GM19328 (cell line): ENCODE measurements around the gene PCDHGC3.
"Not testable (repeated sequence)": the region's sequence is repeated elsewhere in the genome, so short reads cannot be mapped to it uniquely, and the experiment has no call there.

Source experiments
- ATAC-seq: cut with Tn5 transposase; IDR thresholded peaks from one replicate; pipeline ENCODE4 v1.9.1; 2021; ENCODE audit warnings: mild to moderate bottlenecking, moderate library complexity; ENCODE audit not compliant: unreplicated experiment

The PCDHGC3 gene

GRCh38 chr5:141475625-141476131 lies at the start of gene PCDHGC3:
Gene PCDHGC3 (plus strand): TSS chr5:141475966. CDS start chr5:141476117, 151 bp downstream.
- ATAC-seq, result peak; percentile 98

GRCh38 chr5:141427783-141428426 lies 47.9 kb upstream of the PCDHGC3 start:
- ATAC-seq, result no peak

- ATAC-seq, result peak; percentile 89
Measured at GRCh38 chr5:141430332-141431113, 45.2 kb upstream of the PCDHGC3 start, which contains the start of gene PCDHGA12. Gene PCDHGA12 (plus strand): TSS chr5:141430507. CDS start chr5:141430760, 253 bp downstream.

GRCh38 chr5:141431286-141431685 lies 44.5 kb upstream of the PCDHGC3 start:
- no peak for ATAC-seq

- not testable (repeated sequence) for ATAC-seq
Measured at GRCh38 chr5:141432308-141432707, 43.5 kb upstream of the PCDHGC3 start.

- ATAC-seq, result not testable (repeated sequence)
Measured at GRCh38 chr5:141432726-141433125, 43.0 kb upstream of the PCDHGC3 start.

GRCh38 chr5:141434006-141434405 lies 41.8 kb upstream of the PCDHGC3 start:
- no peak for ATAC-seq

GRCh38 chr5:141437221-141437620 lies 38.5 kb upstream of the PCDHGC3 start:
- ATAC-seq, result no peak

GRCh38 chr5:141439411-141440141 lies 36.2 kb upstream of the PCDHGC3 start:
- ATAC-seq, result no peak

GRCh38 chr5:141440341-141440740 lies 35.4 kb upstream of the PCDHGC3 start:
- ATAC-seq, result no peak

GRCh38 chr5:141441571-141442170 lies 34.1 kb upstream of the PCDHGC3 start:
- ATAC-seq, result no peak

- no peak for ATAC-seq
Measured at GRCh38 chr5:141465351-141465750, 10.4 kb upstream of the PCDHGC3 start.

GRCh38 chr5:141476132-141476911 lies 556 bp downstream of the PCDHGC3 start:
- peak; percentile 30 for ATAC-seq

GRCh38 chr5:141477044-141477575 lies 1.3 kb downstream of the PCDHGC3 start:
- ATAC-seq, result no peak

- no peak for ATAC-seq
Measured at GRCh38 chr5:141477815-141478214, 2.0 kb downstream of the PCDHGC3 start.

GRCh38 chr5:141478321-141478945 lies 2.7 kb downstream of the PCDHGC3 start:
- no peak for ATAC-seq

- ATAC-seq, result no peak
Measured at GRCh38 chr5:141479776-141480175, 4.0 kb downstream of the PCDHGC3 start.

GRCh38 chr5:141483902-141484301 lies 8.1 kb downstream of the PCDHGC3 start:
- ATAC-seq, result no peak

- ATAC-seq, result no peak
Measured at GRCh38 chr5:141484310-141484640, 8.5 kb downstream of the PCDHGC3 start.
